GM19025 (cell line): ENCODE measurements around the gene ZNF547.

Experiments used
- ATAC-seq: cut with Tn5 transposase; IDR thresholded peaks from one replicate; pipeline ENCODE4 v1.9.1; 2021; ENCODE audit warnings: mild to moderate bottlenecking, low read depth, moderate library complexity; ENCODE audit not compliant: unreplicated experiment

Gene ZNF547

GRCh38 chr19:57362997-57363687 is at the start of gene ZNF547, which contains the start of gene TRAPPC2B:
TSS of gene ZNF547 (plus strand) at chr19:57363551. CDS start at chr19:57368556, 5,005 bp downstream.
TSS of gene TRAPPC2B (plus strand) at chr19:57363551. CDS start at chr19:57364834, 1,283 bp downstream.
- peak; percentile 91 for ATAC-seq

DNA sequence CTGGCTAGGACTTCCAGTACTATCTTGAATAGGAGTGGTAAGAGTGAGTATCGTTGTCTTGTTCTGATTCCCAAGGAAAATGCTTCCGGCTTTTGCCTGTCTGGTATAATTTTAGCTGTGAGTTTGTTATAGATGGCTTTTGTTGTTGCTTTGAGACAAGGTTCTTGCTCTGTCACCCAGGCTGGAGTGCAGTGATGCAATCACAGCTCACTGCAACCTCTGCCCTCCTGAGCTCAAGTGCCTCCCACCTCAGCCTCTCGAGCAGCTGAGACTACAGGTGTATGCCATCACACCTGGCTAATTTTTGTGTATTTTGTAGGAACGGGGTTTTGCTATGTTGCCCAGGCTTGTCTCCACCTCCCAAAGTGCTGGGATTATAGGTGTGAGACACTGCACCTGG is 49.2 kb upstream of the ZNF547 start:
- no peak for ATAC-seq

DNA sequence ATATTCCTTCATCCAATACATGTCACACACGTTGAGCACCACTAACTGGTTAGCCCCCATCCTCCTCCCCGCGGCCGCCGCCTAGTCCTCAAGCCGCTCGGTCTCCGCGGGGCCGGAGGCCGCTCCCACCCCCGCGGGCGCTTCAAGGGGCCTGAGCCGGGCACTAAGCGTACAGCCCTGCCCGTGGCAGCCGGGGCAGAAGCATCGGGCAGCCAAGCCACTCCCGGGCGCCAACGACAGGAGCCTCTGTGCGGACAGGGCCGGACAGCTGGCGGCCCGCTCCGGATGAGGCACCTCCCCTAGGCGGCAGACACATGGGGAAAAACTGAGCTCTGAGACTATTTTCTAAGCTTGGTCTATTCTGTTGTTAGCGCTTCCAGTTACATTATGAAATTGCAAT is 45.8 kb upstream of the ZNF547 start:
- no peak for ATAC-seq

DNA sequence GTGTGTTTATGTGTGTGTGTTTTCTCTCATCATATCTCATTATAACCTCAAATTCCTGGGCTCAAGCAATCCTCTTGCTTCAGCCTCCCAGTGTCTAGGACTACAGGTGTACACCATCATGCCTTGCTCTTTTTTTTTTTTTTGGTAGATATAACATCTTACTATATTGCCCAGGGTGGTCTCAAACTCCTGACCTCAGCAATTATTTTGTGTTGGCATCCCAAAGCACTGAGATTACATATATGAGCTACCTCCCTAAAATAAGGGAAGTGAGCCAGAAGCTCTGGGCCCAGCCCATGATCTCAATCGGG is 43.5 kb upstream of the ZNF547 start:
- ATAC-seq, result peak; percentile 6

- peak; percentile 99 for ATAC-seq
Observed at GRCh38 chr19:57320180-57321084, 42.9 kb upstream of the ZNF547 start, which contains the start of gene ZNF543. TSS of gene ZNF543 (plus strand) at chr19:57320472. CDS start at chr19:57320854, 382 bp downstream.

DNA sequence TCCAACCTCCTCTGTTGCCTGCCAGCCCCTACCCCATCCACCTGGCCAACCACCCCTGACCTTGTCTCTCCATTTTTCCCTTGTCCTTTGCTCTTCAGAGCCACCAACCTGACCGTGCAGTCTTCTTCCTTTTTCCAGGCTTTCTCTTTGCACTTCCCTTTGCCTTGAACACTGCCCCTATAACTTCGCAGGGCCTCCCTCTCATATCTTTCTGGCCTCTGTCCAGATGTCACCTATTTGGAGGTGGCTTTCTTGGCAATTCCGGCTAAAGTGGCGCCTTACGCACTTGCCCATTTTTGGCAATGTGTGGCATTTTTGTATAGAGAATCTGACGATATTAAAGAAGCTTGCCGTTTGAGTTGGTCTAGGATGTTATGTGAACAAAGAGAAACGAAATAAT is 42.2 kb upstream of the ZNF547 start:
- ATAC-seq, result no peak

DNA sequence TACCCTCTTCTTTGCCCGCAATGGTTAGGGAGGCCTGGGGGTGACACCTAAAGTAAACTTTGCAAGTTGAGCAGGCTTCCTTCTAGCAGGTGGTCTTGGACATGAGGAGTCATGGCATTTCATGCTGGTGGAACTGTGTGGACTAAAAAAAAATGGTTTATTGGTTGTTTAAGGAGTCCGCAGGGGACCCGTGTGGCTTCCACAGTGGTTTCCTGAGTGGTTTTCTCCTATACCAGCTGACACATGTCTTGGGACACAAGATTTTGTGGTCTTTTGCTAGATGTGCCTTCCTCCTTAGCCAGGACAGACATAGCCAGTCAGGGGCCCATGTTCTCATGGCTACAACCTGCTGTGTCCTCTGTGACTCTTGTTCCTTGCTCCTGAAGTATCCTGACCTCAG is 41.6 kb upstream of the ZNF547 start:
- no peak for ATAC-seq

DNA sequence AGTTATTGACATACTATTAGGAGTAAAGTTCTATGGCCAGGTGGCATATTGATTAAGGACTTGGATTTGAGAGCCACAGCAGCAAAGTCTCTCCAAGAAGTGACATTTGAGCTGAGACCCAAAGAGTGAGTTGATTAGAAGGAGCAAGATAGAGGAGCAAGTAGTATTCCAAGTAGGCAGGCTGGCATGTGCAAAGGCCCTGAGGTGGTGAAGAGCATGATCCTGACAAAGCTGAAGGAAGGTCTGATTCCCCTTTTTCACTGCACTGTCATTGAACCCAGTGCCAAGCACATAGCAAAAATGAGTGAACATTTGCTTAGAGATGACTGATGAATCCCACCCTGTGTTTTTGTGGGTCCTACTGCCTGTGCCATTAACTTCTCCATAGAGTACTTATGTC is 38.4 kb upstream of the ZNF547 start:
- ATAC-seq, result no peak

GRCh38 chr19:57327993-57328392 is 35.4 kb upstream of the ZNF547 start:
- ATAC-seq, result no peak

- ATAC-seq, result no peak
Observed at GRCh38 chr19:57334191-57334590, 29.2 kb upstream of the ZNF547 start.

- no peak for ATAC-seq
Observed at GRCh38 chr19:57338877-57339276, 24.5 kb upstream of the ZNF547 start.

GRCh38 chr19:57342582-57342981 is 20.8 kb upstream of the ZNF547 start:
- no peak for ATAC-seq

DNA sequence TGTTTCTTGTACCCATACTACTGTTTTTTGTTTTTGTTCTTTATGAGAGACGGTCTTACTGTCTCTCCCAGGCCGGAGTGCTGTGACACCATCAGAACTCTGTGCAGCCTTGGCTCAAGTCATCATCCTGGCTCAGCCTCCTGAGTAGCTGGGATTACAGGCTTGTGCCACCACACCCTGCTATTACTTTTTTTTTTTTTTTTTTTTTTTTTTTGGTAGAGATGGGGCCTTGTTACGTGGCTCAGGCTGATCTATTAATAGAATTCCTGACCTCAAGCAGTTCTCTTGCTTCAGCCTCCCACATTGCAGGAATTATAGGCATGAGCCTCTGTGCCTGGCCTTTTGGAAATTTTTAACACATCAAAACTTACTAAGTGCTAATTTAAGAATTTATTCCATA is 15.2 kb upstream of the ZNF547 start:
- no peak for ATAC-seq

- peak; percentile 98 for ATAC-seq
Observed at GRCh38 chr19:57350877-57351805, 12.2 kb upstream of the ZNF547 start, which contains the start of gene ZNF304. TSS of gene ZNF304 (plus strand) at chr19:57351271. CDS start at chr19:57351665, 394 bp downstream.

GRCh38 chr19:57351867-57352266 is 11.5 kb upstream of the ZNF547 start:
- no peak for ATAC-seq

DNA sequence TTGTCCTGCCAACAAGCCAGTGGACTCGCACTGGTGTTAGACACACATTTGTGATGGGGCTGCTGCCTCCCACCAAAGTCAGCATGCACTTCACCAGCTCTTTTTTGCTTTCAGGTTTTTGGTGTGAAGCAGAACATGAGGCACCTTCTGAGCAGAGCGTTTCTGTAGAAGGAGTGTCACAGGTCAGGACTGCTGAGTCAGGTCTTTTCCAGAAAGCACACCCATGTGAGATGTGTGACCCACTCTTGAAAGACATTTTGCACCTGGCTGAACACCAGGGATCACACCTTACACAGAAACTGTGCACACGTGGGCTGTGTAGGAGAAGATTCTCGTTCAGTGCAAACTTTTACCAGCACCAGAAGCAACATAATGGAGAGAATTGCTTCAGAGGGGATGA is 7.4 kb upstream of the ZNF547 start:
- no peak for ATAC-seq

GRCh38 chr19:57357406-57357805 is 5.9 kb upstream of the ZNF547 start:
- no peak for ATAC-seq

GRCh38 chr19:57359300-57359699 is 4.1 kb upstream of the ZNF547 start:
- ATAC-seq, result no peak

- ATAC-seq, result no peak
Observed at GRCh38 chr19:57362419-57362818, 932 bp upstream of the ZNF547 start.

- ATAC-seq, result no peak
Observed at GRCh38 chr19:57363688-57364181, 384 bp downstream of the ZNF547 start.
